ENCODE measurements around the gene CBLC. TPM values are rescaled to one million over a fixed set of nuclear protein-coding genes. Genes with fewer than 3 reads are reported as not detected.

CBLC gene
- total RNA-seq, 2 donors from 2014 or later, result 0.42 TPM; not detected in 1

GRCh38 chr19:44732235-44733014 is 45.3 kb upstream of the CBLC start:
- no peak for TF ChIP-seq CTCF (IDR thresholded peaks at IDR 0.05)
- H3K27me3 ChIP-seq (replicated peaks; ENCODE audit: insufficient read depth), result no peaks in the 10 kb centered on the region
- ATAC-seq (ENCODE audit: insufficient number of reproducible peaks, low FRiP score, low read depth), result no peak
- H3K4me1 ChIP-seq (ENCODE audit: control insufficient read depth in 1 of 2, low read depth in 2 of 2), result peaks cover 0 to 6% of the 10 kb centered on the region in 2 donors
- H3K36me3 ChIP-seq, result no peaks in the 10 kb centered on the region
- DNase-seq (ENCODE audit: low spot score), result no peak
- no peak overlapping the region for H3K27ac ChIP-seq
- H3K9me3 ChIP-seq, result no peaks in the 10 kb centered on the region
- H3K4me3 ChIP-seq, result no peak overlapping the region

GRCh38 chr19:44734357-44734756 is 43.3 kb upstream of the CBLC start:
- no peaks in the 10 kb centered on the region for H3K9me3 ChIP-seq
- no peak overlapping the region for H3K27ac ChIP-seq
- no peaks in the 10 kb centered on the region for H3K27me3 ChIP-seq (replicated peaks; ENCODE audit: insufficient read depth)
- H3K4me1 ChIP-seq (ENCODE audit: control insufficient read depth in 1 of 2, low read depth in 2 of 2), result peaks cover 0 to 22% of the 10 kb centered on the region in 2 donors
- ATAC-seq (ENCODE audit: insufficient number of reproducible peaks, low FRiP score, low read depth), result no peak
- H3K4me3 ChIP-seq, result no peak overlapping the region
- no peak for TF ChIP-seq CTCF (IDR thresholded peaks at IDR 0.05)
- no peaks in the 10 kb centered on the region for H3K36me3 ChIP-seq
- no peak for DNase-seq (ENCODE audit: low spot score)

GRCh38 chr19:44735011-44735410 is 42.7 kb upstream of the CBLC start:
- no peak overlapping the region for H3K27ac ChIP-seq
- H3K36me3 ChIP-seq, result no peaks in the 10 kb centered on the region
- no peak for ATAC-seq (ENCODE audit: insufficient number of reproducible peaks, low FRiP score, low read depth)
- DNase-seq (ENCODE audit: low spot score), result no peak
- H3K4me1 ChIP-seq (ENCODE audit: control insufficient read depth in 1 of 2, low read depth in 2 of 2), result peaks cover 0 to 23% of the 10 kb centered on the region in 2 donors
- no peak overlapping the region for H3K4me3 ChIP-seq
- H3K9me3 ChIP-seq, result no peaks in the 10 kb centered on the region
- no peaks in the 10 kb centered on the region for H3K27me3 ChIP-seq (replicated peaks; ENCODE audit: insufficient read depth)
- TF ChIP-seq CTCF (IDR thresholded peaks at IDR 0.05), result no peak

- DNase-seq (ENCODE audit: low spot score), result no peak
- ATAC-seq (ENCODE audit: insufficient number of reproducible peaks, low FRiP score, low read depth), result no peak
- H3K36me3 ChIP-seq, result no peaks in the 10 kb centered on the region
Measured at GRCh38 chr19:44737238-44738071, 40.2 kb upstream of the CBLC start.

More at GRCh38 chr19:44737238-44738071, 40.2 kb upstream of the CBLC start:
- Histone ChIP-seq H3K27me3 (replicated peaks; ENCODE audit: insufficient read depth) (no peaks in the 10 kb centered on the region), H3K4me3 (no peak overlapping the region), H3K27ac (no peak overlapping the region), H3K9me3 (no peaks in the 10 kb centered on the region), H3K4me1 (ENCODE audit: control insufficient read depth in 1 of 2, low read depth in 2 of 2) (peaks cover 18 to 43% of the 10 kb centered on the region in 2 donors)
- no peak for TF ChIP-seq CTCF (IDR thresholded peaks at IDR 0.05)
